Hepatocyte (in vitro differentiated cells): Measurements from ENCODE around the gene DGKZ. TPM values are rescaled to one million over a fixed set of nuclear protein-coding genes. Genes with fewer than 3 reads are reported as not detected.

ENCODE experiments used
- DNase-seq: peaks from one replicate; pipeline ENCODE4 v3.0.0-alpha.2; 2016; ENCODE audit warnings: low spot score
- H2AFZ ChIP-seq: fragments of 200-600 bp; sonication (generic); 2 replicates; pipeline ENCODE4 v1.6.0; 2016; ENCODE audit warnings: antibody characterized with exemption, mild to moderate bottlenecking
- H3K27ac ChIP-seq: fragments of 200-600 bp; sonication (generic); 2 replicates; pipeline ENCODE4 v1.5.1; 2016; ENCODE audit warnings: mild to moderate bottlenecking
- H3K27me3 ChIP-seq: fragments of 200-600 bp; sonication (generic); 2 replicates; pipeline ENCODE4 v1.6.1; 2016
- H3K36me3 ChIP-seq: fragments of 200-600 bp; sonication (generic); replicated peaks from 2 replicates; pipeline ENCODE4 v1.5.1; 2016; ENCODE audit warnings: low read depth; ENCODE audit not compliant: insufficient read depth
- H3K4me1 ChIP-seq: fragments of 200-600 bp; sonication (generic); 2 replicates; pipeline ENCODE4 v1.5.1; 2016; ENCODE audit warnings: mild to moderate bottlenecking, moderate library complexity; ENCODE audit not compliant: insufficient read depth
- H3K4me2 ChIP-seq: fragments of 200-600 bp; sonication (generic); 2 replicates; pipeline ENCODE4 v1.6.0; 2016
- H3K4me3 ChIP-seq: fragments of 200-600 bp; sonication (generic); 2 replicates; pipeline ENCODE4 v1.5.1; 2016; ENCODE audit warnings: mild to moderate bottlenecking
- H3K79me2 ChIP-seq: fragments of 200-600 bp; sonication (generic); 2 replicates; pipeline ENCODE4 v1.6.0; 2017; ENCODE audit warnings: mild to moderate bottlenecking
- H3K9me2 ChIP-seq: fragments of 200-600 bp; sonication (generic); replicated peaks from 2 replicates; pipeline ENCODE4 v1.6.0; 2017; ENCODE audit warnings: mild to moderate bottlenecking; ENCODE audit not compliant: insufficient read depth
- H3K9me3 ChIP-seq: fragments of 200-600 bp; sonication (generic); 2 replicates; pipeline ENCODE4 v1.5.1; 2016; ENCODE audit warnings: low read depth, mild to moderate bottlenecking
- H4K20me1 ChIP-seq: fragments of 200-600 bp; sonication (generic); 2 replicates; pipeline ENCODE4 v1.6.0; 2016; ENCODE audit warnings: mild to moderate bottlenecking; ENCODE audit not compliant: insufficient read depth, poor library complexity, severe bottlenecking
- EZH2 ChIP-seq: fragments of 200-600 bp; sonication (generic); IDR thresholded peaks from 2 replicates; pipeline ENCODE4 v1.6.1; 2016; ENCODE audit warnings: antibody characterized with exemption, mild to moderate bottlenecking, borderline replicate concordance
- EZH2phosphoT487 ChIP-seq: fragments of 200-600 bp; sonication (generic); IDR thresholded peaks from one replicate; pipeline ENCODE4 v1.6.1; 2018; ENCODE audit warnings: antibody characterized with exemption, mild to moderate bottlenecking, low read depth, moderate library complexity; ENCODE audit not compliant: unreplicated experiment, severe bottlenecking
- WGBS: methylation state at CpG from one replicate; pipeline ENCODE4 v1.1.6; 2016; ENCODE audit warnings: low lambda C conversion rate; ENCODE audit errors: missing lambda C conversion rate; 5-methylcytosine and 5-hydroxymethylcytosine counted together
- polyA plus RNA-seq: library from polyadenylated mRNA; unstranded; fragments of >200 nt; fragmentation: Nextera tagmentation; extraction: Ambion mirVana; gene quantifications from 2 replicates; pipeline ENCODE4 v1.2.1, GENCODE V29; 2016
- total RNA-seq: library from RNA; depleted of rRNA; stranded (reverse); fragments of >200 nt; gene quantifications from 2 replicates; pipeline ENCODE4 v1.2.3, GENCODE V29; 2014
- TF ChIP-seq, protein P1 (sequence below): fragments of 200-600 bp; sonication (generic); IDR thresholded peaks from 2 replicates; pipeline ENCODE4 v1.5.1; 2016; ENCODE audit warnings: antibody characterized with exemption, mild to moderate bottlenecking; ENCODE audit not compliant: poor library complexity

DGKZ gene
- total and polyA plus RNA-seq, 2 experiments from 2014 or later = 26.6 to 42.9 TPM

- H3K9me2 ChIP-seq = no peaks in the 10 kb centered on the region
- no peaks in the 10 kb centered on the region for H3K9me3 ChIP-seq
- H3K4me1 ChIP-seq = peaks cover 28% of the 10 kb centered on the region
- no peak for DNase-seq
- H3K27ac ChIP-seq = no peak overlapping the region
- H4K20me1 ChIP-seq = peaks cover 8% of the 10 kb centered on the region
- peaks cover 43% of the 10 kb centered on the region for H3K27me3 ChIP-seq
- H3K4me3 ChIP-seq = no peak overlapping the region
- 75% methylated on average over 5 of the region's 5 CpGs for WGBS
- H3K36me3 ChIP-seq = no peaks in the 10 kb centered on the region
- TF ChIP-seq, protein P1, sequence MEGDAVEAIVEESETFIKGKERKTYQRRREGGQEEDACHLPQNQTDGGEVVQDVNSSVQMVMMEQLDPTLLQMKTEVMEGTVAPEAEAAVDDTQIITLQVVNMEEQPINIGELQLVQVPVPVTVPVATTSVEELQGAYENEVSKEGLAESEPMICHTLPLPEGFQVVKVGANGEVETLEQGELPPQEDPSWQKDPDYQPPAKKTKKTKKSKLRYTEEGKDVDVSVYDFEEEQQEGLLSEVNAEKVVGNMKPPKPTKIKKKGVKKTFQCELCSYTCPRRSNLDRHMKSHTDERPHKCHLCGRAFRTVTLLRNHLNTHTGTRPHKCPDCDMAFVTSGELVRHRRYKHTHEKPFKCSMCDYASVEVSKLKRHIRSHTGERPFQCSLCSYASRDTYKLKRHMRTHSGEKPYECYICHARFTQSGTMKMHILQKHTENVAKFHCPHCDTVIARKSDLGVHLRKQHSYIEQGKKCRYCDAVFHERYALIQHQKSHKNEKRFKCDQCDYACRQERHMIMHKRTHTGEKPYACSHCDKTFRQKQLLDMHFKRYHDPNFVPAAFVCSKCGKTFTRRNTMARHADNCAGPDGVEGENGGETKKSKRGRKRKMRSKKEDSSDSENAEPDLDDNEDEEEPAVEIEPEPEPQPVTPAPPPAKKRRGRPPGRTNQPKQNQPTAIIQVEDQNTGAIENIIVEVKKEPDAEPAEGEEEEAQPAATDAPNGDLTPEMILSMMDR = no peak
- no peak for TF ChIP-seq EZH2phosphoT487
- no peak for TF ChIP-seq EZH2
- H2AFZ ChIP-seq = no peak overlapping the region
- H3K4me2 ChIP-seq = no peak overlapping the region
- H3K79me2 ChIP-seq = peaks cover 10% of the 10 kb centered on the region
Measured at GRCh38 chr11:46387456-46387855, 40.2 kb downstream of the DGKZ start.

DNA sequence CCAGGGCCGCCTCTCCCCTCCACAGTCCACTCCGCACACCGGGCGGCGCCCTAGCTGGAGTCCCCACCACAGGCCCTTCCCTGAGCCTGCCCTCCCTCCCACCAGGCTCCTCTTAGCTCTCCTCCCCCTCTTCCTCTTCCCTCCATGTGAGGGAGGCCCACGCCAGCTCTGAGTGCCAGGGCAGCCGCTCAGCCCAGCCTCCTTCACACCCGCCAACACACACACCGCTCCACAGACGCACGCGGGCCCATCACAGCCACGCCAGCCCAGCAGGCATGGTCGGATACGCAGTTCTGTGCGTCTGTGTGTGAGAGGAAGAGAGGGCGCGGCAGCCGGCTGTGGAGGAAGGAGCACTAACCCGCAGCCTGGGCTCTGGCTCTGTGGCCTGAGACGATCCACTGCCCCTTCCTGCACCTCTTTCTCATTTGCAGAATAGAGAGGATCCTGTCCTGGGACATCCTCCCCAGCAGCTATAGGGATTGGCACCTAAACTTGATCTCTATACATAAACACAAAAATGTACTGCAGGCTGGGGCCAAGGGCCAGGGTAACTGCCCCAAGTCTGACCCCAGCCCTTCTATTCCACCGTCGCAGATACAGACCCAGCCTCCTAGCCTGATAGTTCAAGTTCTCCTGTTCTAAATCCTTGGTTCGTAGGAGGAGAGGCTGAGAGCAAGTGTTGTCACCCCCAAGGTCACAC is 40.8 kb downstream of the DGKZ start:
- Histone ChIP-seq H3K4me3 (no peak overlapping the region), H3K9me3 (no peaks in the 10 kb centered on the region), H3K4me1 (peaks cover 23% of the 10 kb centered on the region), H3K4me2 (no peak overlapping the region), H3K27ac (no peak overlapping the region), H2AFZ (no peak overlapping the region), H3K27me3 (peaks cover 43% of the 10 kb centered on the region), H3K79me2 (peaks cover 4% of the 10 kb centered on the region), H4K20me1 (peaks cover 6% of the 10 kb centered on the region), H3K36me3 (no peaks in the 10 kb centered on the region), H3K9me2 (no peaks in the 10 kb centered on the region)
- no peak for DNase-seq
- no peak for TF ChIP-seq EZH2
- TF ChIP-seq, protein P1 = no peak
- no peak for TF ChIP-seq EZH2phosphoT487
- WGBS = 38% methylated on average over 24 of the region's 24 CpGs

DNA sequence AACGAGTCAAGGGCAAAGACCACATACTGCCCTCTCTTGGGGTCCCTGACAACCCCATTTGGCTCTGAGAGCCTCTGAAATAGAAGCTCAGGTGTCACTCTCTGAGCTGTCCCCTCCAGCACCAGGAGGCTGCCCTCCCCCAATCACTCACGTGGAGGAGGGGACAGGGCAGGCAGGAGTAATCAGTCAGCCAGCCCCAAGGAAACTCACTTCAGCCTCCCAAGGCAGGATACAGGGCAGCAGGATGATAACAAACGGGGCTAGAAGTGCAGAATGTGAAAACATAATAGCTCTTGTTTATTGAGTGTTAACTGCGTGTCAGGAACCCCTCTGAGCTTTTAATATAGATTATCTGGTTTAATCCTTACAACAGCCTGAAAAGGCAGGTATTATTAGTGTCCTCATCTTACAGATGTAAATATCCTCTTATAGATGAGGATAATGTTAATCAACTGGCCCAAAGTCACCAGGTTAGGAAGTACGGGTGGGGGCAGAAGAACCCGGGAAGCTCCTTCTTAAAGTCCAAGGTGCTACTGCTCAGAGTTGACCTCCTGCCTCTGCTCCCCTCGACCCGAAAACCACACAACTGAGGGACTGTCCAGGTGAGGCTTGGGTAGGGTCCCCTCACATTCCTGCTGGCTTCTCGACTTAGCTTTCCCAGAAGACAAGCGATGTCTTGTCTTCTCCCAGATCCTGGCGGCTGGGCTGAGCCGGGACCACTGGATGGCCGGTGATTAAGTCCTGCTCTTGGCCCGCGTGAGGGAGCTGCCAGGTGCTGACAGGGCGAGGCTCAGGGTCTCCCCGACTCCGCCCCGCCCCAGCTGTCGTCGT is 41.6 kb downstream of the DGKZ start:
- no peaks in the 10 kb centered on the region for H4K20me1 ChIP-seq
- no peaks in the 10 kb centered on the region for H3K36me3 ChIP-seq
- H3K9me3 ChIP-seq = no peaks in the 10 kb centered on the region
- peaks cover 43% of the 10 kb centered on the region for H3K27me3 ChIP-seq
- H3K4me1 ChIP-seq = peaks cover 23% of the 10 kb centered on the region
- DNase-seq = no peak
- peak; percentile 14 for TF ChIP-seq EZH2
- no peak for TF ChIP-seq EZH2phosphoT487
- peak overlapping the region; percentile 100 for H3K4me2 ChIP-seq
- H3K4me3 ChIP-seq = no peak overlapping the region
- H3K27ac ChIP-seq = no peak overlapping the region
- 6% methylated on average over 21 of the region's 21 CpGs for WGBS
- H2AFZ ChIP-seq = no peak overlapping the region
- H3K9me2 ChIP-seq = no peaks in the 10 kb centered on the region
- no peaks in the 10 kb centered on the region for H3K79me2 ChIP-seq
